HepG2 (cell line): ENCODE results near the gene TUBG1. TPM values are rescaled to one million over a fixed set of nuclear protein-coding genes. Genes with fewer than 3 reads are reported as not detected.
A peak's percentile ranks its signal among the peaks of the same experiment; 100 is the strongest.

ENCODE experiments used
- ATAC-seq: fragments of 200-7000 bp; cut with Tn5 transposase; 3 replicates; pipeline ENCODE4 v1.9.1; 2020; ENCODE audit warnings: mild to moderate bottlenecking, moderate library complexity
- BruUV-seq: library from RNA; stranded (reverse); fragments of 400-500 nt; replicated peaks from 2 replicates; lab custom pipeline; 2021; lab: Mats Ljungman, UMichigan
- CTCF ChIA-PET: fragments of 300-600 bp; formaldehyde crosslinking; extraction: SDS; loops from one replicate; lab custom pipeline; 2021; ENCODE audit warnings: low total read pairs, inconsistent platforms, low intra/inter-chr PET ratio; lab: Yijun Ruan, JAX
- POLR2A ChIA-PET: fragments of 350-600 bp; sonication (Branson Sonifier 250); formaldehyde crosslinking; loops from one replicate; lab custom pipeline; 2020; ENCODE audit warnings: antibody characterized with exemption, inconsistent platforms; lab: Yijun Ruan, JAX
- DNase-seq: peaks from one replicate; pipeline ENCODE4 v3.0.0-alpha.2; 2015; ENCODE audit warnings: low spot score
- FAIRE-seq: peaks from 3 replicates; lab custom pipeline; 2011; peaks lifted over from hg19 to GRCh38; lab: Jason Lieb, UNC
- H2AFZ ChIP-seq: one replicate; pipeline ENCODE4 v1.6.1; 2011; ENCODE audit warnings: low read length, inconsistent platforms
- H3K27ac ChIP-seq: fragments of 300-600 bp; 3 replicates; pipeline ENCODE4 v1.8.0; 2011; ENCODE audit warnings: mixed run types, mild to moderate bottlenecking, mixed read lengths, low read length, inconsistent platforms; ENCODE audit not compliant: insufficient read depth; ENCODE audit errors: extremely low read length
- H3K27me3 ChIP-seq, 2 experiments: fragments of 200-600 bp in 1 of 2; 2 replicates in 1 of 2; 3 replicates in 1 of 2; pipeline versions ENCODE4 v1.6.0 to v1.8.0; 2011; ENCODE audit warnings: low read length in 2 of 2, mild to moderate bottlenecking in 2 of 2, moderate library complexity in 2 of 2, inconsistent platforms in 1 of 2; ENCODE audit not compliant: insufficient read depth in 2 of 2, control insufficient read depth in 1 of 2
- H3K36me3 ChIP-seq, 2 experiments: fragments of 200-600 bp in 1 of 2; replicated peaks in 1 of 2; 2 replicates in 1 of 2; 3 replicates in 1 of 2; pipeline versions ENCODE4 v1.5.1 to v1.8.0; 2011; ENCODE audit warnings: low read length in 2 of 2, inconsistent platforms in 1 of 2; ENCODE audit not compliant: insufficient read depth in 2 of 2, control insufficient read depth in 1 of 2
- H3K4me1 ChIP-seq: 2 replicates; pipeline ENCODE4 v1.5.1; 2012; ENCODE audit warnings: low read length, inconsistent platforms; ENCODE audit not compliant: insufficient read depth
- H3K4me2 ChIP-seq: 2 replicates; pipeline ENCODE4 v1.6.0; 2011; ENCODE audit warnings: low read depth, low read length, inconsistent platforms
- H3K4me3 ChIP-seq, 3 experiments: fragments of 200-600 bp in 1 of 3; sonication (generic), shearing (Covaris generic) in 1 of 3; replicated peaks in 1 of 3; 2 replicates each; pipeline ENCODE4 v1.5.1; 2011 to 2016; ENCODE audit warnings: low read length in 3 of 3, inconsistent platforms in 2 of 3, low read depth in 2 of 3, mild to moderate bottlenecking in 2 of 3, control low read depth in 1 of 3, mixed read lengths in 1 of 3; ENCODE audit not compliant: insufficient read depth in 1 of 3
- H3K79me2 ChIP-seq: one replicate; pipeline ENCODE4 v1.6.1; 2011; ENCODE audit warnings: low read length, inconsistent platforms; ENCODE audit not compliant: insufficient read depth
- H3K9ac ChIP-seq: 2 replicates; pipeline ENCODE4 v1.6.0; 2011; ENCODE audit warnings: mild to moderate bottlenecking, low read depth, low read length, inconsistent platforms; ENCODE audit not compliant: insufficient read depth
- H3K9me3 ChIP-seq: 2 replicates; pipeline ENCODE4 v1.5.1; 2012; ENCODE audit warnings: mild to moderate bottlenecking, low read length
- H4K20me1 ChIP-seq: 2 replicates; pipeline ENCODE4 v1.6.0; 2011; ENCODE audit warnings: inconsistent platforms, mild to moderate bottlenecking, low read length, moderate library complexity; ENCODE audit not compliant: insufficient read depth
- AGO2 ChIP-seq: fragments of 200-400 bp; formaldehyde crosslinking; optimal IDR thresholded peaks from 2 replicates; pipeline ENCODE3; 2017; ENCODE audit warnings: mild to moderate bottlenecking, low read depth, low read length, moderate library complexity
- ARNT2 ChIP-seq: sonication (generic); formaldehyde crosslinking; IDR thresholded peaks from 2 replicates; pipeline ENCODE4 v1.8.0; 2022; ENCODE audit warnings: mild to moderate bottlenecking, low read depth, missing genetic modification reagents, moderate library complexity
- ATAD3A ChIP-seq: sonication (generic); formaldehyde crosslinking; IDR thresholded peaks from 2 replicates; pipeline ENCODE4 v1.4.0; 2020; ENCODE audit warnings: missing genetic modification reagents
- ATF3 ChIP-seq: sonication (generic); formaldehyde crosslinking; IDR thresholded peaks from 2 replicates; pipeline ENCODE4 v1.4.0; 2020; ENCODE audit warnings: missing genetic modification reagents
- CEBPB ChIP-seq: IDR thresholded peaks from 2 replicates; pipeline ENCODE4 v1.6.1; 2011; ENCODE audit warnings: low read depth, low read length, improper control_type of control experiment, borderline replicate concordance
- ELF4 ChIP-seq: sonication (generic); formaldehyde crosslinking; IDR thresholded peaks from 2 replicates; pipeline ENCODE4 v1.5.0; 2020; ENCODE audit warnings: missing genetic modification reagents, mild to moderate bottlenecking, moderate library complexity, borderline replicate concordance
- PHB2 ChIP-seq: fragments of 450-650 bp; IDR thresholded peaks from 2 replicates; pipeline ENCODE4 v1.6.1; 2018; ENCODE audit not compliant: partially characterized antibody
- POLR2A ChIP-seq, 2 experiments: IDR thresholded peaks; 2 replicates each; pipeline ENCODE4 v1.6.1; 2011; ENCODE audit warnings: low read depth in 2 of 2, low read length in 2 of 2, mild to moderate bottlenecking in 1 of 2, moderate library complexity in 1 of 2; ENCODE audit not compliant: insufficient read depth in 1 of 2
- POLR2G ChIP-seq: fragments of 200-400 bp; formaldehyde crosslinking; IDR thresholded peaks from 2 replicates; pipeline ENCODE4 v1.6.1; 2018; ENCODE audit warnings: mild to moderate bottlenecking, low read depth, low read length, moderate library complexity
- RBFOX2 ChIP-seq: fragments of 200-400 bp; formaldehyde crosslinking; IDR thresholded peaks from 2 replicates; pipeline ENCODE4 v1.6.1; 2017; ENCODE audit warnings: low read depth, mild to moderate bottlenecking, low read length
- SOX13 ChIP-seq, 3 experiments: fragments of 450-650 bp in 1 of 3; sonication (generic) in 1 of 3; formaldehyde crosslinking in 1 of 3; IDR thresholded peaks in 2 of 3; conservative IDR thresholded peaks in 1 of 3; 2 replicates each; pipeline versions ENCODE4 v1.5.0 to v1.6.1; 2016 to 2020; ENCODE audit warnings: antibody characterized with exemption in 1 of 3, mild to moderate bottlenecking in 1 of 3, missing compliant biosample characterization in 1 of 3, missing genetic modification reagents in 1 of 3, moderate library complexity in 1 of 3
- WGBS: methylation state at CpG from one replicate; pipeline ENCODE4 v1.1.6; 2017; ENCODE audit warnings: low lambda C conversion rate; 5-methylcytosine and 5-hydroxymethylcytosine counted together
- in situ Hi-C: cut with HindIII; loops from 2 replicates; pipeline ENCODE4 v1.10.0; 2017; ENCODE audit warnings: low pct_unique_long_range_greater_than_20kb; ENCODE audit not compliant: extremely low pct_ligation_motif_present
- intact Hi-C: fragments of 100-400 bp; cut with micrococcal nuclease; formaldehyde crosslinking; loops from one replicate; pipeline ENCODE4 v1.10.0; 2022; ENCODE audit not compliant: unreplicated experiment
- polyA plus RNA-seq, 8 experiments: library from polyadenylated mRNA; depleted of rRNA in 3 of 8; stranded (reverse) in 7 of 8; unstranded in 1 of 8; fragments of >200 nt; fragmentation: Illumina TruSeq in 4 of 8; extraction: Trizol in 4 of 8; gene quantifications; 2 replicates each; pipeline versions ENCODE4 v1.2.1 to v1.2.3, GENCODE V29; 2011 to 2016; ENCODE audit warnings: low read depth in 4 of 8, missing spikeins in 1 of 8, mixed read lengths in 1 of 8; ENCODE audit not compliant: insufficient read depth in 1 of 8
- total RNA-seq, 5 experiments: library from RNA; depleted of rRNA; stranded (reverse); fragments of >200 nt; fragmentation: Illumina TruSeq; extraction: Trizol; gene quantifications; 2 replicates each; pipeline ENCODE4 v1.2.3, GENCODE V29; 2016; ENCODE audit warnings: low read depth in 1 of 5

TUBG1 gene
- total and polyA plus RNA-seq, 2 of the 13 experiments (the other 11 are each of a cell fraction or from before 2014, with no cell fraction given): 74.1 to 137 TPM

GRCh38 chr17:42571435-42572225 is 37.9 kb upstream of the TUBG1 start:
- TF ChIP-seq RBFOX2 (0 out of 2 replicates have a peak, but pooled peaks have one; percentile 34), POLR2A (IDR thresholded peaks at IDR 0.05; ENCODE audit: insufficient read depth in 1 of 2, low read depth in 2 of 2, low read length in 2 of 2) (0 out of 4 replicates have a peak, but pooled peaks of 1 of the 2 experiments have one; percentile 34), AGO2 (peak; percentile 29), ELF4 (CRISPR knock-in tag) (no peak), POLR2G (peak; percentile 11; the same call in 1 of the 2 replicates)
- no peak overlapping the region for H2AFZ ChIP-seq
- no TSS peak for BruUV-seq
- 91% methylated on average over 12 of the region's 12 CpGs for WGBS
- in situ Hi-C loops (no loop called here), intact Hi-C loops (no loop called here)
- H3K27ac ChIP-seq: no peak overlapping the region
- no peaks in the 10 kb centered on the region; a peak in 1 of 5 replicates for H3K27me3 ChIP-seq
- DNase-seq (no peak), ATAC-seq (no peak), FAIRE-seq (no peak)
- peaks cover 50% of the 10 kb centered on the region for H3K4me1 ChIP-seq
- ChIA-PET POLR2A (interaction anchor here (1.3 kb wide), 1 partner anchor 37 kb away, joined by 5 read pairs; the partner anchor contains the start of genes RETREG3 and TUBG1), CTCF (no interaction called here)
- no peak overlapping the region for H3K4me3 ChIP-seq
- H3K9ac ChIP-seq: no peak overlapping the region
- no peaks in the 10 kb centered on the region for H3K9me3 ChIP-seq
- H3K4me2 ChIP-seq: no peak overlapping the region
- peaks cover 24% of the 10 kb centered on the region for H3K79me2 ChIP-seq
- no peaks in the 10 kb centered on the region for H4K20me1 ChIP-seq
- peaks cover 36 to 55% of the 10 kb centered on the region in 2 experiments for H3K36me3 ChIP-seq

- DNase-seq: no peak
- ATAC-seq: no peak
- no peak overlapping the region for H2AFZ ChIP-seq
- no peak overlapping the region for H3K4me2 ChIP-seq
- H3K4me3 ChIP-seq: no peak overlapping the region
- no TSS peak for BruUV-seq
- peaks cover 46% of the 10 kb centered on the region for H3K4me1 ChIP-seq
- intact Hi-C loops: no loop called here
- H3K9ac ChIP-seq: no peak overlapping the region
- POLR2A ChIA-PET: interaction anchor here (1.1 to 8.5 kb wide), 2 partner anchors 8 to 36 kb away, joined by 5 to 128 read pairs; partner anchors contain the start of genes COASY, MLX, RETREG3 and TUBG1
- H3K36me3 ChIP-seq: peaks cover 35 to 55% of the 10 kb centered on the region in 2 experiments
- H3K9me3 ChIP-seq: no peaks in the 10 kb centered on the region
- H3K27me3 ChIP-seq: no peaks in the 10 kb centered on the region; a peak in 1 of 5 replicates
- H3K79me2 ChIP-seq: peaks cover 28% of the 10 kb centered on the region
- FAIRE-seq: no peak
- CTCF ChIA-PET: no interaction called here
- H4K20me1 ChIP-seq: no peaks in the 10 kb centered on the region
- whole genome bisulfite sequencing: 93% methylated on average over 4 of the region's 4 CpGs
- in situ Hi-C loops: no loop called here
- no peak overlapping the region for H3K27ac ChIP-seq
- TF ChIP-seq ATAD3A (CRISPR knock-in tag): no peak
- TF ChIP-seq PHB2: no peak
- TF ChIP-seq SOX13 (IDR thresholded peaks at IDR 0.05): no peak
- TF ChIP-seq SOX13 (CRISPR knock-in tag; conservative IDR thresholded peaks at IDR 0.05 in 1 of 2, IDR thresholded peaks at IDR 0.05 in 1 of 2): no peak
- TF ChIP-seq ATF3 (CRISPR knock-in tag): no peak
- TF ChIP-seq ARNT2 (CRISPR knock-in tag): no peak
- TF ChIP-seq CEBPB: 0 out of 2 replicates have a peak, but pooled peaks have one; percentile 12
These were observed 36.4 kb upstream of the TUBG1 start for GRCh38 chr17:42573095-42573494.
